Peyer's patch (tissue), 4 donors: Measurements from ENCODE around the gene EIF6. TPM values are rescaled to one million over a fixed set of nuclear protein-coding genes. Genes with fewer than 3 reads are reported as not detected.

Source experiments
- DNase-seq, 3 donors: peaks; one replicate each; pipeline ENCODE4 v3.0.0-alpha.2; 2017 to 2019
- H3K27ac ChIP-seq, 4 donors: fragments of 200-600 bp; sonication (generic); one replicate each; pipeline ENCODE4 v1.5.1; 2016 to 2019
- H3K27me3 ChIP-seq, 2 donors: fragments of 200-600 bp; sonication (generic); one replicate each; pipeline ENCODE4 v1.5.1; 2019
- H3K36me3 ChIP-seq, 3 donors: fragments of 200-600 bp; sonication (generic); one replicate each; pipeline ENCODE4 v1.5.1; 2016 to 2019
- H3K4me1 ChIP-seq, 4 donors: fragments of 200-600 bp; sonication (generic); one replicate each; pipeline ENCODE4 v1.5.1; 2016 to 2019
- H3K4me3 ChIP-seq, 4 donors: fragments of 200-600 bp; sonication (generic); 1 replicate in 3 of 4; 2 replicates in 1 of 4; pipeline ENCODE4 v1.5.1; 2016 to 2019; ENCODE audit warnings: mild to moderate bottlenecking in 1 of 4
- H3K9me3 ChIP-seq, 4 donors: fragments of 200-600 bp; sonication (generic); one replicate each; pipeline ENCODE4 v1.5.1; 2016 to 2019; ENCODE audit warnings: mild to moderate bottlenecking in 1 of 4
- CTCF ChIP-seq, 6 experiments: fragments of 450-650 bp in 4 of 6; fragments of 200-600 bp in 2 of 6; sonication (generic) in 1 of 6; IDR thresholded peaks; one replicate each; pipeline ENCODE4 v1.5.1; 2017 to 2019; ENCODE audit warnings: antibody characterized with exemption in 6 of 6, mild to moderate bottlenecking in 3 of 6, moderate library complexity in 1 of 6
- POLR2A ChIP-seq, 2 donors: fragments of 450-650 bp; IDR thresholded peaks; one replicate each; pipeline ENCODE4 v1.5.1; 2017; ENCODE audit warnings: antibody characterized with exemption in 2 of 2, mild to moderate bottlenecking in 2 of 2, moderate library complexity in 2 of 2
- total RNA-seq, 4 donors: library from RNA; depleted of rRNA; stranded (reverse); fragments of >200 nt; gene quantifications; one replicate each; pipeline ENCODE4 v1.1.0, GENCODE V29; 2016

Gene EIF6
- total RNA-seq, 4 donors from 2014 or later, result 77.6 to 196 (median 157) TPM

GRCh38 chr20:35307666-35308653 is 23.4 kb upstream of the EIF6 start:
- H3K36me3 ChIP-seq, result no peaks in the 10 kb centered on the region
- H3K27ac ChIP-seq, result peak overlapping the region in 2 of 4 donors; percentile 36 to 82
- no peaks in the 10 kb centered on the region for H3K9me3 ChIP-seq
- H3K4me1 ChIP-seq, result peaks cover 0 to 35% (median 1%) of the 10 kb centered on the region in 4 donors
- H3K27me3 ChIP-seq, result no peaks in the 10 kb centered on the region
- DNase-seq, result no peak
- H3K4me3 ChIP-seq, result no peak overlapping the region
- TF ChIP-seq POLR2A (IDR thresholded peaks at IDR 0.05) (no peak), CTCF (IDR thresholded peaks at IDR 0.05) (no peak)

DNA sequence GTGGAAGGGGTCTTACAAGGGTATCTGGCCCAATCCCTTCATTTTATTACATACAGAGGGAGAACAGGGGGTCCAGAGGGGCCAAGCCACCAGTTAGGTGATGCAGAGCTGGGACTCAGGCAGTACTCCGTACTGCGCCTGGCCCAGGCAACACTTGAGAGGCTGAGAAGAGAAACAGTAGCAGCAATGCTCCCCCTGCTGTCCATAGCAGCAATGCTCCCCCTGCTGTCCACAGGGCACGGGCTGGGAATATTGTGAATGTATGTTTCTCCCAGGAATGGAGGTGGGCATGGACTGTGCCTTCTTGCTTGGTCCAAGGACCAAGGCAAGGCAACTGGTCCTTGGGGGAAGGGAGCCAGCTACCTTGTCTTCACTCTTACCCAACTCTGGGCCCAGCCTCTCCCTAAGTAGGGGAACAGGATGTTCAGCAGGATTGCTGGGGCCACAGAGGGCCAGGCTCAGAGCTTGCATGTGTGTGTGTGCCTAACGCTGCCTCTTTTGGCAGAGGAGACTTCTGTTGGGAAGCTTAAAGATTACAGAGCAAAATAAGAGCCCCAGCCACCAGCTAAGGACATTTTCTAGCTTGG is 22.5 kb upstream of the EIF6 start:
- Histone ChIP-seq H3K4me1 (peaks cover 0 to 35% (median 1%) of the 10 kb centered on the region in 4 donors), H3K4me3 (no peak overlapping the region), H3K36me3 (no peaks in the 10 kb centered on the region), H3K27me3 (no peaks in the 10 kb centered on the region), H3K9me3 (no peaks in the 10 kb centered on the region), H3K27ac (peak overlapping the region in 2 of 4 donors; percentile 36 to 82)
- peak in 2 of 3 donors; percentile 65 to 68 for DNase-seq
- TF ChIP-seq POLR2A (IDR thresholded peaks at IDR 0.05), result no peak
- peak in 4 of 6 experiments; percentile 41 to 79 (median 74) for TF ChIP-seq CTCF (IDR thresholded peaks at IDR 0.05)

DNA sequence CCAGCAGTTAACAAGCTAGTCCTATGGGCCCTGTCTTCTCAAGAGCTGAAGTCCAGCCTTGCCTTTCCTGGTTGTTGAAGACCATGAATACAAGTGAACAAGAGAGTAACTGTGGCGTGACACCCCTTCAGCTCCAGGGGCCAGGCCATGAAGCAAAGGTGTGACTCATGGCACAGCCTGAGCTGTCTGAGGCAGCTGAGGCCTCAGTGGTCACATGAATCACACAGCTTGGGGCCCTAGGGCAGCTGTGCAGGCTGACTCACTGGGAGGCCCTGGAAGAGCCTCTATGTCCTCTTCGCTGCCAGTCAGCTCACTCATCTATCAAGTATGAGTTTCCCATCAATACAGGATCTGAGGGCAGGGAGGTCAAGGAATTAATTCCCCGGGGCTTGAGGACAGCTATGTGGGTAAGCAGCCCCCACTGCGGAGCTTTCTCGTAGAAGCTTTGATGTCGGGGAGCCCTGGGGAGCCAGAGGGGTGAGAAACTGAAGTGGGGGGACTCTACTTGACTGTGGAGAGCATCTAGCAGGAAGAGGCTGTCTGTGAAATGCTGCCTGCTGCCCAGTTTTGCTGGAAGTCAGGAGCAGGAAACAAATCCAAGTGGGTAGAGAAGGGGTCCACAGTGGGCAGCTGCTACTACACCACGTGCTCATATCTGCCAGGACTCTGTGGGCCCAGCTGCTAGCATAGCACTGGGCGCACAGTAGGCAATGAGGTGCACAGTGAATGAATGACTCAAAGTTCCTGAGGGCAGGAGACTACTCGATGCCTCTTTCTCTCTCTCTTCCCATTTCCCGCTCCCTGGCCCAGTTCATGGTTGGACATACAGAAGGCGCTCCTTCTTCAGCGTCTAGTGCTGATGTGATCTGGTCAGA is 21.3 kb upstream of the EIF6 start:
- TF ChIP-seq POLR2A (IDR thresholded peaks at IDR 0.05) (peak in 1 of 2 donors; percentile 28), CTCF (IDR thresholded peaks at IDR 0.05) (no peak)
- Histone ChIP-seq H3K9me3 (no peaks in the 10 kb centered on the region), H3K36me3 (no peaks in the 10 kb centered on the region), H3K4me3 (no peak overlapping the region), H3K27me3 (no peaks in the 10 kb centered on the region), H3K4me1 (peaks cover 0 to 35% (median 1%) of the 10 kb centered on the region in 4 donors), H3K27ac (peak overlapping the region in 3 of 4 donors; percentile 9 to 82 (median 69))
- peak in 2 of 3 donors; percentile 73 to 85 for DNase-seq

DNA sequence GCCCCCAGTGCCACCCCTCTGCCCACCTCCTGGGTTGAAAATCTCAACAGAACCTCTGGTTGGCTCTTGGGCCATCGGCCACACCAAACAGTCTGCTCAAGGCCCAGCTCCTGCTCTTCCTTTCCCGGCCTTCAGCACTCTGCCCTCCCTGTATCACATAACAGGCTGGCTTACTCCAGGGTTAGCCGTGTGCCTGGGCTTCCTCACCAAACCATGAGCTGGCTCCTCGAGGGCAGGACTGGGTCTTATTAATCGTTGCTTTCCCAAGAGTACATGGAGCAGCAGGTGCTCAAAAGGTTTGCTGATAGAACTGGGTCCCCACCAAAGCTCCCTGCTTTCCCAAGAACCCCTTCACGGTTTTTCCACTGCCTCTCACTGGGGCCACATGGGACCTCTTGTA is 20.4 kb upstream of the EIF6 start:
- H3K27ac ChIP-seq, result peak overlapping the region in 2 of 4 donors; percentile 69 to 82
- TF ChIP-seq CTCF (IDR thresholded peaks at IDR 0.05) (no peak), POLR2A (IDR thresholded peaks at IDR 0.05) (no peak)
- no peak overlapping the region for H3K4me3 ChIP-seq
- no peaks in the 10 kb centered on the region for H3K36me3 ChIP-seq
- no peaks in the 10 kb centered on the region for H3K9me3 ChIP-seq
- H3K4me1 ChIP-seq, result peaks cover 0 to 35% (median 1%) of the 10 kb centered on the region in 4 donors
- no peaks in the 10 kb centered on the region for H3K27me3 ChIP-seq
- DNase-seq, result no peak
